HEK293 (cell line): ENCODE results near the gene MUC22.
A peak's percentile ranks its signal among the peaks of the same experiment; 100 is the strongest.
"Not testable (repeated sequence)": the region's sequence is repeated elsewhere in the genome, so short reads cannot be mapped to it uniquely, and the experiment has no call there.

Experiments used
- CTCF ChIA-PET: fragments of 350-600 bp; formaldehyde crosslinking; extraction: SDS; loops from one replicate; lab custom pipeline; 2021; ENCODE audit warnings: antibody characterized with exemption; lab: Yijun Ruan, JAX
- POLR2A ChIA-PET: fragments of 300-600 bp; formaldehyde crosslinking; extraction: SDS; loops from one replicate; lab custom pipeline; 2020; ENCODE audit warnings: antibody characterized with exemption, inconsistent platforms; lab: Yijun Ruan, JAX
- H3K27ac ChIP-seq: fragments of 200-500 bp; sonication (Bioruptor generic); 2 replicates; pipeline ENCODE4 v1.5.1; 2014; ENCODE audit warnings: low read depth, low read length, control low read depth, inconsistent platforms; ENCODE audit errors: extremely low read depth
- H3K36me3 ChIP-seq, 2 experiments: fragments of 200-500 bp in 1 of 2; sonication (Bioruptor generic) in 1 of 2; 1 replicate in 1 of 2; 2 replicates in 1 of 2; pipeline ENCODE4 v1.5.1; 2014 to 2017; ENCODE audit warnings: inconsistent platforms in 2 of 2, low read length in 2 of 2; ENCODE audit not compliant: control insufficient read depth in 2 of 2, insufficient read depth in 1 of 2
- H3K4me1 ChIP-seq: fragments of 200-500 bp; sonication (Bioruptor generic); 2 replicates; pipeline ENCODE4 v1.5.1; 2014; ENCODE audit warnings: mild to moderate bottlenecking, low read length, inconsistent platforms; ENCODE audit not compliant: control insufficient read depth, insufficient read depth
- H3K4me3 ChIP-seq: 2 replicates; pipeline ENCODE4 v1.5.1; 2011; ENCODE audit warnings: low read depth, mild to moderate bottlenecking, control low read depth, low read length, moderate library complexity
- H3K9me3 ChIP-seq: fragments of 200-500 bp; sonication (Bioruptor generic); 2 replicates; pipeline ENCODE4 v1.5.1; 2014; ENCODE audit warnings: low read depth, low read length, inconsistent platforms; ENCODE audit not compliant: control insufficient read depth, insufficient read depth
- FEZF1 ChIP-seq: fragments of 450-650 bp; formaldehyde crosslinking; IDR thresholded peaks from 2 replicates; pipeline ENCODE4 v1.5.1; 2016; ENCODE audit warnings: missing biosample characterization, missing genetic modification characterization
- KLF16 ChIP-seq: fragments of 450-650 bp; formaldehyde crosslinking; IDR thresholded peaks from 2 replicates; pipeline ENCODE4 v1.5.1; 2017; ENCODE audit warnings: missing biosample characterization, missing genetic modification characterization
- OVOL3 ChIP-seq: fragments of 450-650 bp; formaldehyde crosslinking; IDR thresholded peaks from 2 replicates; pipeline ENCODE4 v1.5.1; 2016; ENCODE audit warnings: missing biosample characterization, missing genetic modification characterization
- PRDM1 ChIP-seq: fragments of 450-650 bp; formaldehyde crosslinking; IDR thresholded peaks from 2 replicates; pipeline ENCODE4; 2016; ENCODE audit warnings: missing biosample characterization, missing genetic modification characterization
- PRDM10 ChIP-seq: fragments of 450-650 bp; formaldehyde crosslinking; IDR thresholded peaks from 2 replicates; pipeline ENCODE4 v1.5.1; 2016; ENCODE audit warnings: missing biosample characterization, missing genetic modification characterization
- SCRT2 ChIP-seq: fragments of 450-650 bp; formaldehyde crosslinking; IDR thresholded peaks from 2 replicates; pipeline ENCODE4 v1.5.1; 2016; ENCODE audit warnings: missing biosample characterization, missing genetic modification characterization
- ZEB2 ChIP-seq: fragments of 450-650 bp; formaldehyde crosslinking; IDR thresholded peaks from 2 replicates; pipeline ENCODE4 v1.5.1; 2016; ENCODE audit warnings: missing biosample characterization, missing genetic modification characterization
- ZNF133 ChIP-seq: fragments of 450-650 bp; formaldehyde crosslinking; IDR thresholded peaks from 2 replicates; pipeline ENCODE4 v1.5.1; 2016; ENCODE audit warnings: missing biosample characterization, missing genetic modification characterization
- ZNF221 ChIP-seq: fragments of 450-650 bp; formaldehyde crosslinking; IDR thresholded peaks from 2 replicates; pipeline ENCODE4 v1.5.1; 2017; ENCODE audit warnings: missing biosample characterization, missing genetic modification characterization, borderline replicate concordance
- ZNF248 ChIP-seq: fragments of 450-650 bp; formaldehyde crosslinking; IDR thresholded peaks from 2 replicates; pipeline ENCODE4 v1.5.1; 2017; ENCODE audit warnings: missing biosample characterization, missing genetic modification characterization
- ZNF362 ChIP-seq: fragments of 450-650 bp; formaldehyde crosslinking; IDR thresholded peaks from 2 replicates; pipeline ENCODE4 v1.5.1; 2016; ENCODE audit warnings: missing biosample characterization, missing genetic modification characterization
- ZNF560 ChIP-seq: fragments of 450-650 bp; formaldehyde crosslinking; IDR thresholded peaks from 2 replicates; pipeline ENCODE4 v1.5.1; 2017; ENCODE audit warnings: missing biosample characterization, missing genetic modification characterization, borderline replicate concordance
- ZNF626 ChIP-seq: fragments of 450-650 bp; sonication (Bioruptor Pico); formaldehyde crosslinking; IDR thresholded peaks from 2 replicates; pipeline ENCODE4 v1.5.1; 2018; ENCODE audit warnings: missing biosample characterization, missing genetic modification characterization, inconsistent platforms
- ZNF707 ChIP-seq: fragments of 450-650 bp; formaldehyde crosslinking; IDR thresholded peaks from 2 replicates; pipeline ENCODE4 v1.5.1; 2016; ENCODE audit warnings: missing biosample characterization, missing genetic modification characterization
- ZNF843 ChIP-seq: fragments of 450-650 bp; formaldehyde crosslinking; IDR thresholded peaks from 2 replicates; pipeline ENCODE4 v1.5.1; 2016; ENCODE audit warnings: missing biosample characterization, missing genetic modification characterization
- ZXDB ChIP-seq: fragments of 450-650 bp; formaldehyde crosslinking; IDR thresholded peaks from 2 replicates; pipeline ENCODE4 v1.5.1; 2016; ENCODE audit warnings: missing biosample characterization, missing genetic modification characterization
- TF ChIP-seq, protein P1 (sequence below): fragments of 450-650 bp; formaldehyde crosslinking; IDR thresholded peaks from 2 replicates; pipeline ENCODE4 v1.5.1; 2017; ENCODE audit warnings: missing biosample characterization, mild to moderate bottlenecking, missing genetic modification characterization, moderate library complexity
- TF ChIP-seq, protein P2 (sequence below): fragments of 450-650 bp; formaldehyde crosslinking; IDR thresholded peaks from 2 replicates; pipeline ENCODE4 v1.5.1; 2017; ENCODE audit warnings: missing biosample characterization, missing genetic modification characterization

MUC22 gene

DNA sequence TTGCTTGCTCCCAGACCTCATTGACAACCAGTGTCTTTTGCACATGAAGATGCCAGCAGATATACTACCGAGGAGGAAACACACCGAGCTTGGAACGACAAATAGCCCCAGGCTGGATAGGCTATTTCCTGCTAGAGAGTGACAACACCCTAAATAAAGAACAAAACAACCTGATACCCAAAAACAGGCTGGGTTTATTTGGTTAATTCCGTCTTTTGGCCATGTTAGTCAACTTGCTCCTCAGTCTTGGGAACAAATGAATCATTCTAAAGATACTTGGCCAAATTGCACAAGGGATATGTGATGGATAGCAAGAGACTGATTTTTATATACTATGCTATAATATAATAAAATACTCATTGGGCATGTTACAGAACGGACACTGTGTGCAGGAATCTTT is 11.5 kb upstream of the MUC22 start:
- ChIA-PET POLR2A (no interaction called here), CTCF (no interaction called here)
- TF ChIP-seq ZXDB (tag by site-specific recombination), result no peak
- no peak for TF ChIP-seq PRDM1 (tag by site-specific recombination)
- TF ChIP-seq ZEB2 (tag by site-specific recombination), result no peak
- TF ChIP-seq FEZF1 (tag by site-specific recombination), result no peak
- Histone ChIP-seq H3K9me3 (no peaks in the 10 kb centered on the region), H3K4me3 (no peak overlapping the region), H3K27ac (no peak overlapping the region), H3K36me3 (no peaks in the 10 kb centered on the region), H3K4me1 (no peaks in the 10 kb centered on the region)

DNA sequence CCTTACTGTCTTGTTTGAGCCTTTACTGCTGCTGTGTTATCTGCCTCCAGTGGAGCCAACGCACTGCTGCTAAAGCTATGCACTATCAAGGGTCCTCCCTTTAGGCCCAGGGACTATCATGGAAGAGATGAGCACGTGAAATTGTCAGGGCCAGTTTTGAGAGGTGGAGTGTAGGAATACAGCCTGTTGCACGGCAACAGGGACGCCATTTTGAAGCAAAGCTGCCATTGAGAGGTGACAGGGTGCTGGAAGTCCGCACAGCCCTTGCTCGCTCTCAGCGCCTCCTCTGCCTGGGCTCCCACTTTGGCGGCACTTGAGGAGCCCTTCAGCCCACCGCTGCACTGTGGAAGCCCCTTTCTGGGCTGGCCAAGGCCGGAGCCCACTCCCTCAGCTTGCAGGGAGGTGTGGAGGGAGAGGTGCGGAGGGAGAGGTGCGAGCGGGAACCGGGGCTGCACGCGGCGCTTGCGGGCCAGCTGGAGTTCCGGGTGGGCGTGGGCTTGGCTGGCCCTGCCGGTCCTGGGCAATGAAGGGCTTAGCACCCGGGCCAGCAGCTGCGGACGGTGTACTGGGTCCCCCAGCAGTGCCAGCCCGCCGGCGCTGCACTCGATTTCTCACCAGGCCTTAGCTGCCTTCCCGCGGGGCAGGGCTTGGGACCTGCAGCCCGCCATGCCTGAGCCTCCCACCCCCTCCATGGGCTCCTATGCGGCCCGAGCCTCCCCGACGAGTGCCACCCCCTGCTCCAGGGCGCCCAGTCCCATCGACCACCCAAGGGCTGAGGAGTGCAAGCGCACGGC is 10.0 kb upstream of the MUC22 start:
- H3K4me3 ChIP-seq, POLR2A ChIA-PET, H3K4me1 ChIP-seq, H3K27ac ChIP-seq, H3K36me3 ChIP-seq, H3K9me3 ChIP-seq: not testable (repeated sequence)
- CTCF ChIA-PET, result interaction anchor here (0.6 kb wide), 1 partner anchor 83 kb away, joined by 4 read pairs; no protein-coding TSS in a partner anchor
- peak; percentile 53; the same call in 1 of the 2 replicates for TF ChIP-seq SCRT2 (tag by site-specific recombination)

GRCh38 chr6:31001281-31001888 is 8.9 kb upstream of the MUC22 start:
- POLR2A ChIA-PET, result no interaction called here
- no peaks in the 10 kb centered on the region for H3K36me3 ChIP-seq
- H3K4me3 ChIP-seq, result no peak overlapping the region
- no peaks in the 10 kb centered on the region for H3K9me3 ChIP-seq
- no peak overlapping the region for H3K27ac ChIP-seq
- CTCF ChIA-PET, result interaction anchor here (1.5 kb wide), 1 partner anchor 85 kb away, joined by 4 read pairs; no protein-coding TSS in a partner anchor
- H3K4me1 ChIP-seq, result 0 out of 2 replicates have a peak, but pooled peaks cover 2% of the 10 kb centered on the region
- no peak for TF ChIP-seq OVOL3 (tag by site-specific recombination)
- TF ChIP-seq, protein P1, sequence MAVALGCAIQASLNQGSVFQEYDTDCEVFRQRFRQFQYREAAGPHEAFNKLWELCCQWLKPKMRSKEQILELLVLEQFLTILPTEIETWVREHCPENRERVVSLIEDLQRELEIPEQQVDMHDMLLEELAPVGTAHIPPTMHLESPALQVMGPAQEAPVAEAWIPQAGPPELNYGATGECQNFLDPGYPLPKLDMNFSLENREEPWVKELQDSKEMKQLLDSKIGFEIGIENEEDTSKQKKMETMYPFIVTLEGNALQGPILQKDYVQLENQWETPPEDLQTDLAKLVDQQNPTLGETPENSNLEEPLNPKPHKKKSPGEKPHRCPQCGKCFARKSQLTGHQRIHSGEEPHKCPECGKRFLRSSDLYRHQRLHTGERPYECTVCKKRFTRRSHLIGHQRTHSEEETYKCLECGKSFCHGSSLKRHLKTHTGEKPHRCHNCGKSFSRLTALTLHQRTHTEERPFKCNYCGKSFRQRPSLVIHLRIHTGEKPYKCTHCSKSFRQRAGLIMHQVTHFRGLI (tag by site-specific recombination), result no peak
- TF ChIP-seq, all 188 proteins: peak for 0

DNA sequence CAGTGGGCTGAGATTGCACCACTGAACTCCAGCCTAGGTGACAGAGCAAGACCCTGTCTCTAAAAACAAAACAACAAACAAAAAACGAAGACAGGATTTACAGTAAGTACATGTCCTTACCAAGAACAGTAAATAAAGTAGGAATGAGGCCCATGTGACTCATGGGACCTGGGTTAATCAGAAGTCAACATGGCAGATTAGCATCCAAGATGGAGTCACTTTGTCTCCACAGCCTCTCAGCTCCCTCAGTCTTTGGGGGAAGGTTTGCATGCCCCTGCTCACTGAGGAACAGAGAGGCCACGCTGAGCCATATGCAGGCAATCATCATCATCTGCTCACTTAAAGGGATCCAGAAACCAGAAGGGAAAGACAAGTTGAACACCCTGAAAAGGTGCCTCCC is 7.8 kb upstream of the MUC22 start:
- POLR2A ChIA-PET, result interaction anchor here (0.5 kb wide), 1 partner anchor 351 kb away, joined by 4 read pairs; no protein-coding TSS in a partner anchor
- H3K27ac ChIP-seq, result no peak overlapping the region
- CTCF ChIA-PET, result interaction anchor here (1.5 kb wide), 1 partner anchor 87 kb away, joined by 4 read pairs; no protein-coding TSS in a partner anchor
- no peaks in the 10 kb centered on the region for H3K36me3 ChIP-seq
- H3K4me1 ChIP-seq, result 0 out of 2 replicates have a peak, but pooled peaks cover 2% of the 10 kb centered on the region
- H3K9me3 ChIP-seq, result no peaks in the 10 kb centered on the region
- no peak overlapping the region for H3K4me3 ChIP-seq
- TF ChIP-seq PRDM10 (tag by site-specific recombination) (no peak), ZNF362 (tag by site-specific recombination) (no peak), ZNF133 (tag by site-specific recombination) (no peak), ZNF707 (tag by site-specific recombination) (no peak), ZNF626 (tag by site-specific recombination) (no peak), ZNF560 (tag by site-specific recombination) (no peak), ZNF221 (no peak), ZNF843 (tag by site-specific recombination) (no peak), ZNF248 (tag by site-specific recombination) (no peak), KLF16 (no peak)
- TF ChIP-seq, protein P2, sequence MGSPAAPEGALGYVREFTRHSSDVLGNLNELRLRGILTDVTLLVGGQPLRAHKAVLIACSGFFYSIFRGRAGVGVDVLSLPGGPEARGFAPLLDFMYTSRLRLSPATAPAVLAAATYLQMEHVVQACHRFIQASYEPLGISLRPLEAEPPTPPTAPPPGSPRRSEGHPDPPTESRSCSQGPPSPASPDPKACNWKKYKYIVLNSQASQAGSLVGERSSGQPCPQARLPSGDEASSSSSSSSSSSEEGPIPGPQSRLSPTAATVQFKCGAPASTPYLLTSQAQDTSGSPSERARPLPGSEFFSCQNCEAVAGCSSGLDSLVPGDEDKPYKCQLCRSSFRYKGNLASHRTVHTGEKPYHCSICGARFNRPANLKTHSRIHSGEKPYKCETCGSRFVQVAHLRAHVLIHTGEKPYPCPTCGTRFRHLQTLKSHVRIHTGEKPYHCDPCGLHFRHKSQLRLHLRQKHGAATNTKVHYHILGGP (tag by site-specific recombination), result no peak
